AG20443 (cell line): Measurements from ENCODE around the gene EXTL1.
A peak's percentile ranks its signal among the peaks of the same experiment; 100 is the strongest.

Experiments used
- DNase-seq: peaks from one replicate; pipeline ENCODE4 v3.0.0; 2012; ENCODE audit warnings: low spot score, mixed read lengths

The EXTL1 gene

DNA sequence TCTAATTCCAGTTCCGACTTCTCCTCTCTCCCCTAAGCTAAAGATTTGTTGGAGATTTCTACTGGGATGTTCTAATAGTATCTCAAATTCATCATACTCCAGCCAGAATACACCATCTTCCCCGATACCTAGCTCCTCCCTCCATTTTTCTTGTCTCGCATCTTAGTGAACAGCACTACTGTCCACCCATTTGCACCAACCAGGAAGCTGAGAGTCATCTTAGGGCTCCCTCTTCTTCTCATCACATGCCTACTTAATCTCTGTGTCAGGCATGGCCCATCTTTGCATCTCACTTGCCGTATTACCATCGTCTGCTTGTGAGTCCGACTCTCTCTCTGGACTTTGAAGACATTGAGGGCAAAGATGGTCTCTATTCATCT lies 49.4 kb downstream of the EXTL1 start:
- DNase-seq = no peak

DNA sequence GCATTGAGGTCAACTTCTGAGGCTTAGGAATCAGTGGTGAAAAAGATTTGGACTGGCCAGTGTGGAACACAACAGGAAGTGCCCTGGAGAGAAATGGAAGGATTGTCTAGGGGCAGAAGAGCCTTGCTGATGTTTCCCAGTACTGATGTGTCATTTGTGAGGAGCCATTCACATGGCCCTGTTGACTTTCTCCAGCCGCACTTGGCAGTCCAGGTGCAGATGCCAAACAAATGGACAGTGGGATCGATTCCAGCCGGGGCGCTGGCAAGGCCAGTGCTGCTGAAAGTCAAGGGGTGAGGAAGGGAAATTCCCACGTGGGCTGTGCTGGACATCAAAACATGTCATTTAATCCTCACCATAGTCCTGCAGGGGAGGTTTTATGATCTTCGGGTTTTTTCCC lies 50.7 kb downstream of the EXTL1 start:
- no peak for DNase-seq

DNA sequence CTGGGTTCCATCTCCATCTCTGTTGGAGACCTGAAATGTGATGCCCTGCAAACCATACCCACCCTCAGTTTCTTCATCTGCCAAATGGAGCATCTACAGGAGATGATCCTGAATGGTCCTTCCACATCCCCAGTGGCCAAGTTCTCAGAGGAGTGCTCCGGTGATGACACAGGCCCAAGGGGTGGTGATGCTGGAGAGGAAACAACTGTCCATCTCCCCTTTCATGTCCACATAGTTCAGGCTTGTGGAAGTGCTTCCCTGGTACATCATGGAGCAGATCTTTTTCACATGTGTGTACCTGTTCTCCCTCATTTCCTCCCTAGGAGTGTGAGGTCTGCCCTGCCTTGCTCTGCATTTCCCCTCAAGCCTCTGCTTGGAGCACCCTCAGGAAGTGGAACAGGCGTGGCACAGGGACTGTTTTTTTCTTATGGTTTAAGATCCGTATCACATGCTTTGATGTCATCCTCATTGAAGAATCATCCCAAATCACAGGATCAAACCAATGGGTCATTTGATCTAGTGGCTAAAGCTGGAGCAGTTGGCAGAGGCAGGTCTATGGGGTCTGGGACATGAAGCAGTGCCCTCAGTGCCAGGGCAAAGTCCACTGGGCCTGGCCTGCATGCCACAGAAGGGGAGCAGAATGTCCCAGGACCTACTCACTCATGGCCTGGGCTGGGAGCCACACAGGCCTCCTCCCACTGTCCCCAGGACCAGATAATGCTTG lies 54.0 kb downstream of the EXTL1 start:
- DNase-seq = no peak

DNA sequence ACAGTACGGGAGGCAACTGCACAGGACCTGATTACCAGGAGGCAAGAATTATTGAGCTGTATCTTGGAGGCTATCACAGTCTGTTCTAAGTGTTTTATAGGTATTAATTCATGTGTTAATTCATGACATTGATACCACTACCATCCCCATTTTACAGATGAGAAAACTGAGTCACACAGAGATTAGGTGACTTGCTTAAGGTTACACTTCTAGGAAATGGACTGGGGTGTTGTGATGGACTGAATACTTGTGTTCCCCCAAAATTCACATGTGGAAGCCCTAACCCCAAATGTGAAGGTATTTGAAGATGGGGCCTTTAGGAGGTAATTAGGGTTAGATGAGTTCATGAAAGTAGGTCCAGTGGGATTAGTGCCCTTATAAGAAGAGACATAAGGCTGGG lies 55.9 kb downstream of the EXTL1 start:
- DNase-seq = no peak

DNA sequence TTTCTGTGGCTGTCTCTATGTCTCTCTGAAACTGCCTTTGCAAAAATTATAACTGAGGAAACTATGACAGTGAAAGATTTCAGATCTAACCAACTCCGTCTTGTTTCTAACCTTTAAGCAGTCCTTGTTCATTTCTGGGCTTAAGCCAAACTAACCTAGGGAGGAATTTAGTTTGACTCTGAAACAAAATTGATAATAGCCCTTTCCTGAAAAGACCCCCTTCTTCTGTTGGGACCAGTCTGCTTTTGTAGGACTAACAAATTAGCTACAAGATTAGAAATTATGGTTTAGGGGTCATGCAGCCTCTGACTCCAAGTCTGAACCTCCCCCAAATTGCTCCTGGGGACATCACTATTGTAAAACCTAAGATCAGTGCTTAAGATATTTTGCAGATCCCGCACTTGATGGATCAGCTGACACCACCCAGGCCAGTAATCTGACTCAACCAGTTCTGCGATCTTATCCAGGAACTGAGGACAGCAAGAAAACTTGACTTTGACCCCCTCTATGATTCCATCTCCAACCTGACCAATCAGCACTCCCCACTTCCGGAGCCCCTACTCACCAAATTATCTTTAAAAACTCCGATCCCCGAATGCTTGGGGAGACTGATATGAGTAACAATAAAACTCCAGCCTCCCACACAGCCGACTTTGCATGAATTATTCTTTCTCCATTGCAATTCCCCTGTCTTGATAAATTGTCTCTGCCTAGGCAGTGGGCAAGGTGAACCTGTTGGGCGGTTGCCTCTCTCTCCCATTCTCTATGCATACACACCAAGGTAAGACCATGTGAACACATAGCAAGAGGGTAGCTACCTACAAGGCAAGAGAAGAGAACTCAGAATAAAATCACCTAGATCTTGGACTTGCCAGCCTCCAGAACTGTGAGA lies 57.0 kb downstream of the EXTL1 start:
- no peak for DNase-seq

DNA sequence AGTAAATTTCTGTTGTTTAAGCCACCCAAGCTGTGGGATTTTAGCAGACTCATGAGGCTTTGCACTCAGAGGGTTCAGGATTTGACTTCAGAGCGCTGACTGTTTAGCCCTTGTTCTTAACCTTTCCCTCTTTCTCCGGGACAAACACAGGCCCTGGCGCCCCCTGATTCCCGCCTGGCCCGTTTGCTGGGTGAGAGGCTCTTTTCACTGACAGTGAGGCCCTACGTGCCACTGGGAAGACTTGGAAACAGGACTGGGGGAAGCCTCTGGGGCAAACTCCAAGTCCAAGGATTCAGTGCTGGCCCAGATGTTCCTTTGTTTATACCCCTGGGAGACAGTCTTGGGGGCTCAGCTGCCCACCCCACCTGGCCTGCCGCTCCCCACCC lies 57.6 kb downstream of the EXTL1 start:
- DNase-seq = no peak

DNA sequence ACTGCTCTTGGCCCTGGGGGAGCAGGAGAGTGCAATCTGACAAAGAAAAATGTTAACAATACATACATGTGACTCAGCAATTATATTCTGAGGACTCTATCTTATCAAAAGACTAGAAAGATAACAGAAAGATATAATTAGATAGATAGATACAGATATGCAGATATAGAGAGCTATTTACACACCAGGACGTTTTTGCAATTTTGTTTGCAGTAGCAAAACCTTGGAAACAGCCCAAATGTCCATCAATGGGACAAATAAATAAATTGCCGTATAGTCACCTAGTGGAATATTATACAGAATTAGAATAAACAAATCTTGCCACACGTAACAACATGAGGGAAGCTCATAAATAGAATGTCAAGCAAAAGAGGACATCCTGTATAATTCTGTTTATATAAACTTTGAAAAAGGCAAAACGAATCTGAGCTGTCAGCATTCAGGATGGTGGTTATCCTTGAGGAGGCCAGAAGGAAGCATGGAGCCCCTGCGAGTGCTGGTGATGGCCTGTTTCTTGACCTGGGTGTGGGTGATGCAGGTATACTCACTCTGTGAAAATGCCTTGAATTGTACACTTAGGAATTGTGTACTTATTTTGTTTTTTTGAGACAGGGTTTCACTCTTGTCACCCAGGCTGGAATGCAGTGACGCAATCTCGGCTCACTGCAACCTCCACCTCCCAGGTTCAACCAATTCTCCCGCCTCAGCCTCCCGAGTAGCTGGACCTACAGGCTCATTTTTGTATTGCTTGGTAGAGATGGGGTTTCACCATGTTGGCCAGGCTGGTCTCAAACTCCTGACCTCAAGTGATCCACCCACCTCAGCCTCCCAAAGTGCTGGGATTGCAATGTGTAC lies 58.6 kb downstream of the EXTL1 start:
- no peak for DNase-seq

DNA sequence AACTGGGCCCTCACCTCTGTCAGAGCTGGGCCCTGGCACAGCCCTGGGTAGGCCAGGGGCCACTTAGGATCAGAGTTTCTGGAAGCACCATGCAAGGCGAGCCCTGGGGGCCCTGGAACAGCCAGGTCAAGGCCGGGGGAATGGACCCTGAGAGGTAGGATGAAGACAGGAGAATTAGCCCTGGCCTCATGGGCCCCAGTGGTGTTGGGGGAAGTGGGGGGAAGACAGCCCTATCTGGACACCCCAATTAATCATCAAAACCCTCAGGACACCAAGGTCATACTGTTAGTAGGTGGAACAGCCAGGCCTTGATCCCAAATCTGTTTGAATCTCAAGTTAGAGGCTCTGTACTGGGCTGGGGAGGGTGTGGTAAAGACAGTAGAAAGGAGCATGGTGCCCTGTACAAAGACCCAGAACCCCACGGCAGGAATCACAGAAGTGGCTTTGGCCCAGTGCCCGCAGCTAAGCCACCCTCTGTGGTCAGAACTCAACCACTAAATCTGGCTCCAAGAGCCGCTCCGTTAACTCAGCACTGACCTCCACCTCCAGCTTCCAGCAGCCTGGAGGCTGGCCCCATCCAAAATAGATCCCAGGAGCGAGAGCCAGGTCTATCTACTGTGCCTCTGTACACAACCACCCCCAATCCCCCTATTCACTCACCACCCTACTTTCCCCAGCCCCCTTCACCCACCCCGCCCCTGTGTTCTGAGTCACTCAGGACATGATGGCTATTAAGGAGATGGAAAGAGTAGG lies 59.9 kb downstream of the EXTL1 start:
- DNase-seq = no peak

DNA sequence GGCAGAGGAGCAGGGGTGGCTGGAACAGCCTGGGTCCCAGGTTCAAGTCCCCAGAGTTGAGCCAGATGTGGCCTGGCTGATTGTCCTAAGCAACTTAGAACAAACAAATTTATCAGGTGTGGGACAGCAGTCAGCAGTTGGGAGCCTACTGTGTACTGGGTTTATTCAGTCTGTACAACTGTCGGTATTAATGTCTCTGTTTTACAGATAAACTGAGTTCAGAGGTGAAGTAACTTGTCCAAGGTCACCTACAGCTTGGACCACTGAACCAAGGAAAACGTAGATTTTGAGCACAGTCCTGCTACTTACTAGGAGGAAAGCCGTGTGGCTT lies 60.4 kb downstream of the EXTL1 start:
- DNase-seq = no peak

DNA sequence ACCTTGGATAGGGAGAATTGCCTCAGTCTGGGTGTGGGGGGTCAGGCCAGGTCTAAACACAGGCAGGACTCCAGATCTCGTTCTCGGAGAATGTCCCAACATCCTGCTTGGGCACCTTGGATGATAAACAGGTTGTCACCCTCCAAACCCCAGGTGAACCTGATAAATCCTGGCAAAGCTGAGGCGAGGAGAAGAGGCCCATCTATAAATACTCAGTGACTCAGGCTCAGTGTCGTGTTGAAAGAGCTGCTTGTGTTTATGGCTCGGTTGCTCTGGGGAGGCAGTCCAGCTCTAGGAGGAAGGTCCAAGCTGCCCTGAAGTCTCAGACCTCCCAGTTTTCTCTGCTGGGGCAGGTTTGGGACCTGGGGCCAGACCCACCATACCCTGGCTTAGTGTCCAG lies 61.6 kb downstream of the EXTL1 start:
- DNase-seq = peak; percentile 66

DNA sequence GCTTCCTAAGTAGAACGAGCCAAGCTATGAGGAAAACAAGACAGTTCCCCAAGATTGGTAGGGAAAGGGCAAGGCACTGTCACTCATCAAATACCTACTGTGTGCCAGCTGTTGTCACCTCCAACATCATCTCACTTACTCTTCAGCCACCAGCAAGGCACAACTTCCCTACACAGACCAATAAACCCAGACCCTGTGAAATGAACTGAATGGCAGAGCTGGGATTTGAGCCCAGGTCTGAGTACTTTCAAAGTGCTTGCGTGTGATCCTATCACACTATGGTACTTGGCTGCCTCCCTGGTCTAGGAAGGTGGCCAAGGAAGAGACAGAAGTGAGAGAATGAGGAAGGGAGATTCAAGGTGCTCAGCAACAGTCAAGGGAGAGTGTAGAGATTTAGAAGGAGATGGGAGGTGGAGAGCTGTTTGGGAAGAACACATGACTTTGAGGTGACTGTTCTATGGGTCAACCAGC lies 62.6 kb downstream of the EXTL1 start:
- DNase-seq = no peak

DNA sequence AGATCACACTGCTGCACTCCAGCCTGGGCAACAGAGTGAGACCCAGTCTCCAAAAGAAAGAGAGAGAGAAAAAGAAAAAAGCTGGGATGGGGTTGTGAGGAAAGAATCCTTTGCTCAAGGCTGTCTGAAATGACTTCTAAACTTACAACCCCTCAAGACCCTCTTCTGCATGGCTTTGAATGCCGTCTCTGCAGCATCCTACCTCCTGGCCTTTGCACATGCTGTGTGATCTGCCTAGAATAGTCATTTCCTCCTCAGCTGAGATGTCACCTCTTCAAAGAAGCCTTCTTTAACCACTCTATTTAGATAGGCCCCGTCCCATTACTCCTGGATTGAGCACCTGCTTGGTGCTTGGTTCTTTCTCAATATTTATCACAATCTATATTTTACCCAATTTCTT lies 63.3 kb downstream of the EXTL1 start:
- no peak for DNase-seq
